ENCODE data around the gene PAF1. TPM values are rescaled to one million over a fixed set of nuclear protein-coding genes. Genes with fewer than 3 reads are reported as not detected.
"Not testable (repeated sequence)": the region's sequence is repeated elsewhere in the genome, so short reads cannot be mapped to it uniquely, and the experiment has no call there.

The PAF1 gene
- polyA plus RNA-seq, 12 donors, result 33.0 to 65.6 (median 39.1) TPM; not detected in 1

DNA sequence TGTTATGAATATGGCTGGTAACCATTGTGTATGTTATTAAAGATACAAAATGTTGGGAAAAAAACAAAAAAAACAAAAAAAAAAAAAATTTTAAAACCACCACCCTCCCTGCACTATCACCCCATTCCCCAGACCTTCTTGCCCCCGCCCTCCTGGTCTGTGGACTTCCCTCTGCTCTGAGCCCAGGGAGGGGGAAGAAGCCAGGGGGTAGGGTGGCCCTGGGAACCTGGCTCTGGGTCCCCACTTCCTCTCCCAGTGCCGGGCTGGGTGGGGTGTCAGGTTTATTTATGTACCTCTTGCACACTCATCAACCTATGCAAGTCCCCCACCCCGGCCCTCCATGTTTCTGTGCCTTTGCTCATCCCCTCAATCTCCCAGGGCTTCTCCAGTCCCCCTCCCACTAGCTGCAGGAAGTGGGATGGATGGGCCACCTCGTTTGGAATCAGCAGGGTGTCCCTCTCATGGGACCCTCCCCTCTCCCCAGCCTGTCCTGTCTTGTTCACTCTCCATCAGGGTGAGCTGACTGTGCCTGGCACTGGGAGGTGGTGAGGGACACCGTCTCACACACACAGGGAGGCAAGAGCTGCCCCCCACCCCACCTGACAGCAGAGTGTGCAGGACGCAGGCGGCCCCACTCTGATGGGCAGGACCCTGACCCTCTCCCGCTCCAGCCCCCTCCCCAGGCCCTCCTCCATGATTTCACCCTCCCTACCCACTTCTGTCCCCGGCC, 5.9 kb downstream of the PAF1 start:
- DNase-seq, result no peak

DNA sequence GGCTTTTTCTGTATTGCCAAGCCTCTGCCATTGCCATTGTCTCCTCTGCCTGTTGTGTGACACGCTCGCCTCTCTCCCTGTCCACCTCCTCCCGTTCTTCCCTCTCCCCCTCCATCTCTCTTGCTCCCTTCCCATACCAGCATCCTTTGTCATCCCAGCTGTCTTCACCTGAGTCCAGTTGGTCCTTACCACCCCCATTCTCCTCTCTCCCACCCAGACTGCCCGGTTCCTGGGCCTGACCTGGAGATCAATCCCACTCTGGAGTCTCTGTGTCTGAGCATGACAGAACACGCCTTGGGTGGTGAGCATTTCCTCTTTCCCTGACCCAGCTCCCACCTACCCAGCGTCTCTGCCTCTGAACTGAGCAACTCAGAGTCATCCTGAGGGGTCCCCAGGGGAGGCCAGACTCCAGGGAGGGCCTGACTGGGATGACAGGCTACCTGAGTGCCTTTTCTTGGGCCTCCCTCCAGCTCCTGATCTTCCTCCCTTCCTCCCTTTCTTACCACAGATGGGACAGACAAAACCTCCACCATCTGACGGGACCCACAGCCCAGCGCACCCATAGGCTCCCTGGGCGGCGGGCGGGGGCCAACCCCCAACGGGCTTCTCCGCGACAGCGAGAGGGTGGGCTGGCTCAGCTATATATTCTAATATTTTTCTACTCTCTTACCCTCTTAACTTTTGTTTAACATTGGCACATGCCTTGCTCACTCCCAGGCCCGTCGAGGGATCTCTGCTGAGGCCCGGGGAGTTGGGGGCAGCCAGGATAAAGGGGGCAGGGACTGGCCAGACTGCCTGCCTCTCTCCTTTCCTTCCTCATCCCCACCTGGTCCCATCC, 7.7 kb downstream of the PAF1 start:
- DNase-seq, result no peak

DNA sequence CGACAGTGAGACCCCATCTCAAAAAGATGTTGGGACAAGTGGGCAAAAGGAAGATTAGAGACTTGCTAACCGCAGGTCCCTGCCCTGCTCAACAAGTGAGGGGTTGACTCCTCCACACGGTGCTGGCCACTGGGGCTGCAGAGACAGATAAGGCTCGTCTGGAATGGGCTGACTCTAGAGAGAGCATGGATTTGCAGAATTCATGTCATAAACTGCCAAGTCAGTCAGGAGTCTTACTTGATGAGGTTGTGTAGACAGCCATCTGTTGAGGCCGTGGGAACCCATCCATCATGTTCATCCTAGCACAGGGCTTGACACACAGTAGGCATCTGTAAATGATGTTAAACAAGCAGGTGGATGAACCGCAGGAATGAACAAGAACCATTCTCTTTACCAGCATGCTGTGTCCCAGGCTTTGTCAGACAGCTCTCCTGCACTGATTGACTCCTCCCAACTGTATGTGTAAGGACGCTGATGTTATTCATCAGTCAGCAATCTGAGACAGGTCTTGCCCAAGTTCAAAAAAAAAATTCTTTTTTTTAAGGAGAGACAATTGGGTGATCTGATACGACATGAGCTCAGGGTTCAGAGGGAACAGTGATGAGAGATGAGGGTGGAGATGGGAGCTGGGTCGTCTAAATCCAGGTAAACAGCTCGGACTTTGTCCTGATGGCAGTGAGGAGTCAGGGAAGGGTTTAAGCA, 8.8 kb downstream of the PAF1 start:
- no peak for DNase-seq

DNA sequence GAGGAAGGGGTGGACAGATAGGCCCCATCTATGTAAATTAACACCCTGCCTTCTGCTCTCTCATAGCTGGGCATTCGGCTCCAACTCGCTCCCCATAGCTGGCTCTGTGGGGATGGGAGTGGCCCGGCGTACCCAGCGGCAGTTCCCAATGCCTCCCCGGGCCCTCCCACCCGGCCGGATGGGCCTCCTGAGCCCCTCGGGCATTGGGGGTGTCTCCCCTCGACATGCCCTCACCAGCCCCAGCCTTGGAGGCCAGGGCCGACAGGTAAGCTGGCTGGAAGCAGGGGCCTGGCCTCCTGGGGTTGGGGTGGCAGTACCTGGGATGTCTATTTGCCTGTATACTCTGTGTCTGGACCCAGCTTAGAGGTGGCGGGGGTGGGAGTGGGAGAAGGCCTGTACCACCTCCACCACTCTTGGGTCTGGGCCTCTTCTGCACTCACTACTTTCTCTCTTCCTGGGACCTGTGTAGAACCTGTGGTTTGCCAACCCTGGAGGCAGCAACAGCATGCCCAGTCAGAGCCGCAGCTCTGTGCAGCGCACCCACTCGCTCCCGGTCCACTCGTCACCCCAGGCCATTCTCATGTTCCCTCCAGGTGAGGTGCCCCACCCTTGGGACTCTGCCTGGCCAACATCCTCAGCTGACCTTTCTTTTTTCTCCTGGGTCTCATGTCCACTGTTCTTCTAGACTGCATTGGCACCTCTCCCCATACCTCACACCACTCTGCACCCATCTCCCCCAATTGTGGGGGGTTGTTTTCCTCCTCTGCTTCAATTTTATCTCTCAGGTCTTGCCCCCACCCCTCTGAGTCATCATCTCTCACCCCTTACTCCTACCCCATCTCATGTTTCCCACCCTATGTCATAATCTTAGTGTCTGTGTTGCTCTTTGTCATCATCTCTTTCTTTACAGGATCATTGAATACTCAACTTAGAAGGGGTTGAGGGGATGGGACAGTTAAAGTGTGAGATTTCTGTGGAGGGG, 10.1 kb downstream of the PAF1 start:
- DNase-seq, result no peak

DNA sequence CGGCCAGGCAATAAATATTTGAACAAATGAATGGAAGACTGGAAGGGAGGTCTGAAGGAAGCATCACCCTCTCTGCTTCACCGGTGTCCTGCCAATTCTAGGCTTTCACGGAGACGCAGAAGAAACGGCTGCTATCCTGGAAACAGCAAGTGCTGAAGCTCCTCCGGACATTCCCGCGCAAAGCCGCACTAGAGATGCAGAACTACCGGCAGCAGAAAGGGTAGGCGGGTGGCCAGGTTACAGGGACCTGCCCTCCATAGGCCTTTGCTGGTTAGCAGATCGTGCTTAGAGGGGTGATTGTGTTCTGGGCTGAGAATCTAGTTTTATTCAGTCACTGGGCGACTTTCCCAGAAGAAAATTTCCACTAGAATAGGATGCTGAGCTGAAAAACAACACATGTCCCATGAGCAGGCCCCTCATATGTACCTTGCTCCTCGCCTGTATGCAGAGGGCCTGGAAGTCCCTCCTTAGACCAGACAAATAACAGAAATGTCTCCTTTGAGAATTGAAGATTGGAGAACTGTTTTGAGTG, 11.0 kb downstream of the PAF1 start:
- DNase-seq, result peak; percentile 55

DNA sequence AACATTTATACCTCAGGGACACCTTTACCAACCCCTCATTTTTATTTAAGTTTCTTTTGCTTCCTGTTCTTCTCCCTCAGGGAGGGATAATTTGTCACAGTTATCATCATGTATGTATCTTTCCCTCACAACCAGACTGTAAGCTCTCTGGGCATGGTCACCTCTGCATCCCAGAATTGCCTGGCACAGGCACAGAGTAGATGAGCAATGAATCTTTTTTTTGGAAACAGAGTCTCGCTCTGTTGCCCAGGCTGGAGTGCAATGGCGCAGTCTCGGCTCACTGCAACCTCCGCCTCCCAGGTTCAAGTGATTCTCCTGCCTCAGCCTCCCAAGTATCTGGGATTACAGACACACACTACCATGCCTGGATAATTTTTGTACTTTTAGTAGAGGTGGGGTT, 11.5 kb downstream of the PAF1 start:
- DNase-seq, result not testable (repeated sequence)

DNA sequence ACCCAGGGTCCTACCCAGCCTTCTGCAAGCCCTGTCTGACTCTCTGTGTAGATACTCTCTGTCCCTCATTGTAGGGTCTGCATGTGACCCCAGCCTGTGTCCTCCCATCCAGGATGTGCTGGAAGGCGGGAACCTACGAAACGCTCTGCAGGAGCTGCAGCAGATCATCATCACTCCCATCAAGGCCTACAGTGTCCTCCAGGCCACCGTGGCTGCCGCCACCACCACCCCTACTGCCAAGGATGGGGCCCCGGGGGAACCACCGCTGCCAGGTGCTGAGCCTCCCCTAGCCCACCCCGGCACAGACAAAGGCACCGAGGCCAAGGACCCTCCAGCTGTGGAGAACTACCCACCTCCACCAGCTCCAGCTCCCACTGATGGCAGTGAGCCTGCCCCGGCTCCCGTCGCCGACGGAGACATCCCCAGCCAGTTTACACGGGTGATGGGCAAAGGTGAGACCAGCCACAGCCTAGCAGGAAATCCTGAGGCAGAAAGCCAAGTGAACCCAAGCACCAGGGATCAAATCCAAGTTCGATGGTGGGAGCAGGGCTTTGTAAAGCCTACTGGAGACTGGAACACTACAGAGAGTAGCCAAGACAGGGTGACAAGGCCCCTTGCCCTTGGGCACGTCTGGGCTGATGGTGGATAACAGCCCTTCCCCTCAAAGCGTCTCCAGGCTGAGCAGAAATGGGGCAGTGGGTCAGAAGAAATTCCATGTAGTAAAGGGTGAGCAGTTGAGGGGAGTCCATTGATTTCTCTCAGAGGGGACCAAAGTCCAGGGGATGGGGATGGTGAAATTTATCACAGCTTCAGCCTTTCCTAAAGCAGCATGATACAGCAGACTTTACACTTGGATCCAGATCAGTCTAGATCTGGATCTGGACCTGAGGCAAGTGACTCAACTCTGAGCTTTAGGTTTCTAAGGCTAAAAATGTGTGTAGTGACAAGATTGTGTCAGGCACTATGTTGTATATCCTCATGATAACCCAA, 13.2 kb downstream of the PAF1 start:
- no peak for DNase-seq

DNA sequence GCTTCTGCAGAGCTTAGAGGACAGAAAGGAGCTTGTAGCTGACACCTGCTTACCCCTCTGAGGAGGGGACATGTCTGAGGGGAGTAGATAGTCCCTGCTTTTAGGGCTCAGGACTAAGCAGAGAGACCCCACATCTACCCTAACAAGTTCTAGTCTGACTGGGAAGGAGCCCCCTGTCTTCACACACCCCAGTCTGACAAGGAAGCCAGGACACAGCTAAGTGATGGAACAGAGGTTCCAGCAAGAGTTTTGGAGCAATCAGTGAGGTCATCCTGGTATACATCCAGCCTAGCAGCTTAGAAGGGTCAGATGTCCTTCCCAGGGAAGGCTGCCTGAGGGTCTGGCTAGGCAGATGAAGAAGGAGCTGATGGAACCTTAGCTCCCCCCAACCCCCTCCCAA, 15.0 kb downstream of the PAF1 start:
- DNase-seq, result no peak

DNA sequence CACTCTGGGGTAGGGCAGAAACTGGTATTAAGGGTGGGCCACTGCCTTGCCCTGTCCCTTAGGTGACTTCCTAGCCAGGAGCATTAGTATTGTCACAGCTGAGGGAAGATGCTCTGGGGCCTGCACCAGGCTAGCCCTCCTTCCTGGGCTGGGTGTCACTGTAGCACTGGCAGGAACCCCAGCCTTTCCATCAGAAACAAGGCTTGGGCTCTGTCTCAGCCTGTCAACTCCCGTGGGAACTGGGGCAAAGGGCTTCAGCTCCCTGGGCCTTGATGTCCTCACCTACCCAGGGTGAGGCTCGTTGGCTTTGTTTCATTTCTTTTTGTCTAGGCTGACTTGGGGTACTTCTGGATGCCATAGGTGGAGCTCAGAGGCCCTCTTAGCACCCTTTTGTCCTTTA, 18.0 kb downstream of the PAF1 start:
- no peak for DNase-seq

DNA sequence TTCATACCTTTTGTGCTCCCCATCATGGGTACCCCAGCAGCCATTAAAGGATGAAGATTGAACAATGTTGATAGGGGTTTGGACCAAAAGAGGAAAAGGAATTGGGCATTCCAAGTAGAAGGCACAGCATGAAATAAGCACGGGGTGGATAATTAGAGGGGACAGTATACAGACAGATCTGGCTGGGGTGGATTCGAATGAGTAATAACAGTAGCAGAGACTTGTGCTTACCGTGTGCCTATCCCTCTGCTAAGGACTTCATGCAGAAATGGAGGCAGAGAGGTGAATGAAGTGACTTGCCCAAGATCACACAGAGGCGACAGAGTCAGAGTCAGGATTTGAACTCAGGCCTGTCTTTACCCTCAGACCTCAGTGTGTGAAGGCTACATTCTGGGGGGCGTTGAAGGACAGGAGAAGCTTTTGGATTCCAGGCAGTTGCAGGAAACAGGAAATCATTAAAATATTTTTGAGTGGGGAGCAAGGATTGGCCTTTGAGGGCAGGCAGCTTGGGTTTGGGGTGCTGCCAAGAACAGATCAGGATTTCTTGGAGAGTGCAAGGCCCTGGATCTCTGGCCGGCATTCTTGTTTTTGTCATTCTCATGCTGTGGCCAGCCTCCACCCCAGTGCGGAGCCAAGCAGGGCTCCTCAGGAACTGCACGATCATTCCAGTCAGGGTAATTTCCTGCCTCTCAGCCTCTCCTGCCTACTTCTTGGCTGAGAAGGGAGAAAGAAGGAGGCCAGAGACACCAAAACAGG, 18.7 kb downstream of the PAF1 start:
- peak; percentile 89 for DNase-seq

DNA sequence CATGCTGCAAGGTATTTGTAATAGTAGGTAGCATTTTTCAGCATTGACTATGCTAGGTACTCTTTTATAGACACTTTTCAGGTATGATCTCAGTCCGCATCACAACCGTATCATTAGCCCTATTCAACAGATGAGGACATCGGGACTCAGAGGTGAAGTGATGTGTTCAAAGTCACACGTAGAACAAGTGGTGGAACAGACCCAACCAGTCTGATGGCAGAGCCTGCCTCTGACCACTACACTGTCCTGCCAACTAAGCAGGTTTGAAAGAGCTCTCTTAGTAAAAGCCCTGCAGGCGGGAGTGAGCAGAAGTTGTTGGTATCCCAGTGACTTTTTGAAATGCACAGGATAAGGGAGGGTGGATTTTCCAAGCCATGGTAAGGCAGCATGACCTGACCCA, 20.2 kb downstream of the PAF1 start:
- no peak for DNase-seq

DNA sequence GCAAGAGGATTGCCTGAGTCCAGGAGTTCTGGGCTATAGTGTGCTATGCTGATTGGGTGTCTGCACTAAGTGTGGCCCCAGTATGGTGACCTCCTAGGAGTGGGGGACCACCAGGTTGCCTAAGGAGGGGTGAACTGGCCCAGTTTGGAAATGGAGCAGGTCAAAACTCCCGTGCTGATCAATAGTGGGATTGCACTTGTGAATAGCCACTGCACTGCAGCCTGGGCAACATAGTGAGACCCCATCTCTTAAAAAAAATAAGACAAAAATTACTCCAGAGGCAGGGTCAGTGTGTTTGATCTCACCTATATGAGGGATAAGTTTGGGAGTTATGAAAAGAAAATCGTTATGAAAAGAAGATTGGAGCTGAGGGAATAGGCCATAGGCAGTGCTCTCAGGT, 21.7 kb downstream of the PAF1 start:
- DNase-seq, result no peak

DNA sequence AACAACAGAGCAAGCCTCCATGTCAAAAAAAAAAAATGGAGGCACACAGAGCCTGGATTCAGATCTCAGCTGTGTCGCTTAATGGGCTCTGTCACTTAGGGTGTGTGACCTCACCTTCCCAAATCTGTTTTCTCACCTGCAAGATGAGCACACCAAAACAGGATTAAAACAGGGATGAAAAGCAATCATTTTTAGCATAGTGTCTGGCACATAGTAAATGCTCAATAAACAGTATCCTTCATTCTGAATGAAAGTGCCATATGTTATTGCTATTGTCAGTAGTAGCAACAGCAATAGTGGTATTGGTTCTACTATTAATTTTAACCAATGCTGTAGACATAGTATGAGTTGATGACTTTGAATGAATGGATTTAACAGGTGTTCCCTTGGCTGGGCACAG, 25.4 kb downstream of the PAF1 start:
- no peak for DNase-seq

DNA sequence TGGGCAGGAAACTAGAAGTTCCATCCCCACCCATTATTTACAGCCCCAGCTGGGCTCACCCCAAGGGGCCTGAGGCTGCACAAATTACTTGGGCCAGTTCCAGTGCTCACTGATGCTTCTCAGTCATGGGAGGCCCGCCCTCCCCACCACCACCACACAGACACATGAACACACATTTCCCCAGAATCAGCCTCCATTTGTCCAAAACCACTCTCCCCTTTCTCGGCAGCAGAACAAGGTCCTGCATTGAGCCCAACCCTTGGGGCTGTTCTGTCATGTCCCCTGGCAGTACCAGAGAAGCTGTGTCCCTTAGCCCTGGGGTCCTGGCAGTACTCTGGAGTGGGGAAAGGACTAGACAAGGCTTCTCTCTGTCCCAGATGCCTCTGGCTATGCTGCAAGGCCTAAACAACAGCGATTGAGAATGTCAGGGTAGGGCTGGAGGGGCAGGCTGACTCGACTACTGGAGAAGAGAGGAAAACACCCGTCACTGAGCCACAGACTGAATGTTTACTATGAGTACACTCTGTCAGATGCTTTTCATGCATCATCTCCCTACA, 26.9 kb downstream of the PAF1 start:
- DNase-seq, result peak; percentile 70

DNA sequence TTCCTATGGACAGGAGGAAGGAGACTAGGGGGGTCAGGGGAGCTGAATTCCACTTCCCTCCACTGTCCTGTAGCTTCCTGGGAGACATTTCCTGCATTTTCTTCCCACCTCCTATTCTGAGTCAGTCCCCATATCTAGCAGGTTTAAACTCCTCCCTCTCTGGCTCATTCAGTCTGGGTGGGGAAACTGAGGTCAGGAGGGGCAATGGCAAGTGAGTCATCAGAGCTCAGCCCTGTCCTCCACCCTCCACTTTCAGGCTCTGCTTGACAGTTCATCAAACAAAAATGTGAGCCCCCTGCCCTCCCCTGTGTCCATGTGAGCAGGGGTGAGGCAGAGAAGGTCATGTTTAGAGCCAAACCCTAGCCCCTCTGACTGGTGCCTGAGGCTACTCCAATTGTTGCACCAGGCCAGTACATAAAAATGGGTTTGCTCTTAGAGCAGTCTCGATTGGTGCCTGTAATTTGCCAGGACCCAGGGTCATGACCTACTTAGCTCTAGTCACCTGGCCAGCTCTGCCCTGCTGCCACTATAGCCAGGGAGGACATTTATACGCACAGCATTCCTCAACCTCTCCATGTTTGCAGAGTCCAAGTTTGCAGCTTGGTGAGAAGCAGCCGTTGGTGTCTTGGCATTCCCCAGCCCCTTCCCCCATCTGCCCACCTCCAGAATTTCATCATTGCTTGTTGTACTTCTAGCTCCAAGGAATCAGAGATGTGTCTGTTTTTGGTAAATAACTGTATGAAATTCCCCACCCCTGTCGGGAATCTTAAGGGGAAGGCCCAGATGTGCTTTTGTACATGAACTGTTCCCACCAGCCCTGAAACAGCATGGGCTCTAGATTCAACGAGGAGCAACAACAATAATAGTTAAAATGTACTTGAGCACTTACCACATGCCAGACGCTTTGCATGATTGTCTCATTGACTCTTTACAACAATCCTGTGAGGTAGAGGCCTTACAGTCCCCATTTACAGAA, 27.9 kb downstream of the PAF1 start:
- no peak for DNase-seq

DNA sequence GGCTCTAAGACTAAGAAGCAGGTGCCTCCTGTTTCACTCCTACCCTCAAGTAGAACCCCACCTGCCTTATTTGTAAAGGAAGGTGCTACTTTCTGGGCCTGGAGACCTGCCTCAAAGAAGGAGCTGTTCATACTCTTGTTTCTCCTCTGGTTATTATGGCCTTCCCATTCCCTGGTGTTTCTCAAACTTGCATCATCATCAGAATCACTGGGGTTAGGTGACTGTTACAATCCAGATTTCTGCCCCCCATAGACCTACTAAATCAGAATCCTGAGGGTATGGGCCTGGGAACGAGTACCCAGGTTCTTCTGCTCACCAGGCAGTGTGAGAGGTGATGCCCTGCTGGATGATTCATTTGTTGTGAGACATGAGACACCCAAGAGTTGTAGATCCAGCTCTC, 30.3 kb downstream of the PAF1 start:
- DNase-seq, result no peak

DNA sequence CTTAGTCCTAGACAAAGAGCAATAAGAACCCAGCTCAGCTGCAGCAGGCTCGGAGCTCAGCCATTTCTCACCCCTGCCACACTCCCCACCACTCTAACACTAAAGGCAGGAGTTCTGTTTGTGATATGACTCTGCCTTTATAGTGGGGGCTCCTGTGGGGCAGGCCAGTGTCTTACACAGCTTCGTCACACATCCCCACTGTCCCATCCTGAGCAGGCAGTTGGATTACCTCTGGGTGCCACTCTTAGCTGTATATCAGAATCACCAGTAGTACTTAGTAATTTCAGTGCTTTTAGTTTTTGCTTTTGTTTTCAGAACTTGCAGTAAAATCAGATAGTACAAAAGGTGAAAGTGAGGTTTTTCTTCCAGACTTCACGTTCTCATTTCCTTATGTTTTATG, 31.9 kb downstream of the PAF1 start:
- DNase-seq, result no peak

DNA sequence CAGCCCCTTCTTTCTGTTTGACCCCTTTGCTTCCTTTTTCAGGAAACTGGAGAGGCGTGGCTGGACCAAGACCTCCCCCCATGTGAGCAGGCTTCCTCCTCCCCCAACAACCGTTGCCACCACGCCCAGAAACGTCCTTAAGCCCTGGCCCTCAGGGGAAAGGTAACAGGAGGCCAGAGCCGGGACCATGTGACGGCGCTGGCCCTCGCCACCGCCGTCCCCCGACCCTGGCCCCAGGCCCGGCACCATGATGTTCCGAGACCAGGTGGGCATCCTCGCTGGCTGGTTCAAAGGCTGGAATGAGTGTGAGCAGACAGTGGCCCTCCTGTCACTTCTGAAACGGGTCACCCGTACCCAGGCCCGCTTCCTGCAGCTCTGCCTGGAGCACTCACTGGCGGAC, 34.3 kb downstream of the PAF1 start:
- DNase-seq, result no peak

Data from muscle of arm (tissue), 12 donors.